T-cell (primary cell): ENCODE data around the gene GIT2. TPM values are rescaled to one million over a fixed set of nuclear protein-coding genes. Genes with fewer than 3 reads are reported as not detected.
A peak's percentile ranks its signal among the peaks of the same experiment; 100 is the strongest.

Experiments used
- ATAC-seq, 4 experiments: fragments of 200-7000 bp in 3 of 4; fragments of 150-1000 bp in 1 of 4; cut with Tn5 transposase; replicated peaks in 1 of 4; 1 replicate in 3 of 4; 2 replicates in 1 of 4; pipeline ENCODE4 v1.10.0; 2021; ENCODE audit warnings: moderate library complexity in 3 of 4, mild to moderate bottlenecking in 2 of 4, moderate number of reproducible peaks in 1 of 4
- CTCF ChIA-PET, 2 donors: fragments of 300-600 bp; sonication (Branson Sonifier 250); formaldehyde crosslinking; loops; one replicate each; lab custom pipeline; 2022; ENCODE audit warnings: antibody characterized with exemption in 2 of 2; lab: Charles Lee
- POLR2A ChIA-PET, 2 donors: fragments of 300-600 bp; sonication (Branson Sonifier 250); formaldehyde crosslinking; loops; one replicate each; lab custom pipeline; 2022; ENCODE audit warnings: antibody characterized with exemption in 2 of 2; lab: Charles Lee
- DNase-seq, 35 experiments: peaks; one replicate each; pipeline versions ENCODE4 v3.0.0 to v3.0.0-alpha.2; 2013 to 2023
- H3K27ac ChIP-seq: one replicate; pipeline ENCODE4 v1.5.1; 2013; ENCODE audit warnings: low read length
- H3K27me3 ChIP-seq, 2 experiments: replicated peaks in 1 of 2; 1 replicate in 1 of 2; 2 replicates in 1 of 2; pipeline versions ENCODE4 v1.6.1 to v1.7.0; 2013; ENCODE audit warnings: low read length in 1 of 2, mixed read lengths in 1 of 2; ENCODE audit not compliant: control insufficient read depth in 2 of 2, insufficient read depth in 2 of 2; ENCODE audit errors: extremely low read depth in 1 of 2
- H3K36me3 ChIP-seq, 2 donors: 1 replicate in 1 of 2; 2 replicates in 1 of 2; pipeline versions ENCODE4 v1.6.1 to v1.7.0; 2013; ENCODE audit warnings: low read length in 1 of 2; ENCODE audit not compliant: control insufficient read depth in 2 of 2, insufficient read depth in 1 of 2; ENCODE audit errors: extremely low read depth in 1 of 2
- H3K4me1 ChIP-seq, 2 experiments: 1 replicate in 1 of 2; 2 replicates in 1 of 2; pipeline versions ENCODE4 v1.6.1 to v1.7.0; 2013; ENCODE audit warnings: low read length in 2 of 2, mixed read lengths in 1 of 2; ENCODE audit not compliant: insufficient read depth in 2 of 2, control insufficient read depth in 1 of 2; ENCODE audit errors: extremely low read depth in 1 of 2
- H3K4me3 ChIP-seq, 2 donors: 1 replicate in 1 of 2; 2 replicates in 1 of 2; pipeline versions ENCODE4 v1.5.1 to v1.7.0; 2013; ENCODE audit warnings: mild to moderate bottlenecking in 2 of 2, low read length in 1 of 2, moderate library complexity in 1 of 2; ENCODE audit not compliant: control insufficient read depth in 1 of 2; ENCODE audit errors: extremely low read depth in 1 of 2
- H3K9me3 ChIP-seq: 2 replicates; pipeline ENCODE4 v1.7.0; 2013
- H3K27ac Mint-ChIP-seq, 2 donors: one replicate each; pipeline ENCODE4 v1.8.0; 2020 to 2021; ENCODE audit warnings: mild to moderate bottlenecking in 2 of 2, mixed read lengths in 2 of 2
- H3K27me3 Mint-ChIP-seq, 2 donors: one replicate each; pipeline ENCODE4 v1.8.0; 2021 to 2022; ENCODE audit warnings: mixed read lengths in 2 of 2
- H3K36me3 Mint-ChIP-seq: one replicate; pipeline ENCODE4 v1.8.0; 2021; ENCODE audit warnings: mixed read lengths
- H3K4me1 Mint-ChIP-seq, 3 donors: one replicate each; pipeline ENCODE4 v1.8.0; 2020 to 2022; ENCODE audit warnings: mixed read lengths in 3 of 3, mild to moderate bottlenecking in 1 of 3
- H3K4me3 Mint-ChIP-seq, 3 donors: one replicate each; pipeline ENCODE4 v1.8.0; 2020 to 2022; ENCODE audit warnings: mild to moderate bottlenecking in 3 of 3, mixed read lengths in 3 of 3, moderate library complexity in 3 of 3
- H3K9me3 Mint-ChIP-seq, 3 donors: one replicate each; pipeline ENCODE4 v1.8.0; 2020 to 2022; ENCODE audit warnings: mixed read lengths in 3 of 3
- WGBS: methylation state at CpG from one replicate; pipeline ENCODE4 v1.1.5; 2013; ENCODE audit warnings: missing lambda C conversion rate; ENCODE audit not compliant: insufficient coverage; 5-methylcytosine and 5-hydroxymethylcytosine counted together
- total RNA-seq, 35 experiments: library from RNA in 6 of 35; stranded (reverse) in 6 of 35; fragments of 120-200 nt in 1 of 35; gene quantifications; one replicate each; pipeline versions ENCODE4 v1.2.1 to v1.2.4 and lab custom pipeline; 2013 to 2026

Gene GIT2
- total RNA-seq, 5 donors from 2014 or later (not counting 1 experiment from before 2014, with no cell fraction given) = 96.7 to 132 (median 108) TPM

DNA sequence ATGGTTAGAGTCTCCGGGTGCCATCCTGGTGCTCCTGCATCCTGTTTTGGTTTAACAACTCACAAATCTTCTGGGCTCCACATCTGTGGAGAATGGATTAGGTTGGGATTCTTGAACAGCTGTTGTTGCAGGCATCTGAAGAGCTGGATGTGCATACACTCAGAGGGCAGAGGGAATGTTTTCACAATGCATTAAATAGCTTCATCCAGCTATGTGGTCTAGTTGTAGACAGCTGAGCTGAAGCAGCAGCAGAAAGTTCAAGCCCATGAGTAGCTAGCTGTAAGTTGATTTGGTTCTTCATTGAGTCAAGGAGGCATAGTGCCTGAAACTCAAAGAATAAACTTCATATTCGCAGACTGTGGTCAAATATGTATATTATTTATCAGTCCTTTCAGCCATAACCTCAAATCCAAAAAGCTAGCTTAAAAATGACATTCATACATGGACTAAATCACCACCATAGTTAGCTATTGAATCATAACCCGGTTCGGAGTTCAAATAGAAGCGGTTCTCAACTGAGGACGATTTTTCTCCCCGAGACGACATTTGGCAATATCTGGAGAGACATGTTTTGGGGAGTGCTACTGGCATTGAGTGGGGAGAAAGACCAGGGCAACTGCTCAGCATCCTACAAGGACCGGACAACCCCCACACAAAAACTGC lies 2.2 kb upstream of the GIT2 start:
- Histone ChIP-seq H3K27me3 (no peaks in the 10 kb centered on the region), H3K4me1 (peaks cover 23 to 51% of the 10 kb centered on the region in 2 experiments), H3K4me3 (peak overlapping the region; percentile 76 to 88), H3K9me3 (no peaks in the 10 kb centered on the region), H3K36me3 (peaks cover 0 to 2% of the 10 kb centered on the region in 2 donors), H3K27ac (peak overlapping the region; percentile 85)
- Mint-ChIP-seq H3K36me3 (no peaks in the 10 kb centered on the region), H3K4me1 (peaks cover 67 to 77% (median 70%) of the 10 kb centered on the region in 3 donors), H3K27ac (peak overlapping the region; percentile 99 to 100), H3K9me3 (no peaks in the 10 kb centered on the region), H3K4me3 (peak overlapping the region; percentile 91 to 99 (median 98)), H3K27me3 (no peaks in the 10 kb centered on the region)
- ATAC-seq = no peak
- ChIA-PET CTCF (no interaction called here), POLR2A (interaction anchor here (0.5 to 0.9 kb wide), 3 partner anchors 26 to 421 kb away, joined by 4 to 5 read pairs (median 4); no protein-coding TSS in a partner anchor)
- peak in 2 of 35 experiments; percentile 6 to 16 for DNase-seq
- WGBS = 86% methylated on average over 1 of the region's 9 CpGs

- no peaks in the 10 kb centered on the region for H3K9me3 ChIP-seq
- H3K27ac ChIP-seq = no peak overlapping the region
- WGBS = 80% methylated on average over 1 of the region's 4 CpGs
- CTCF ChIA-PET = interaction anchor here in 1 of 2 donors (1.3 kb wide), 1 partner anchor 604 kb away, joined by 4 read pairs; no protein-coding TSS in a partner anchor
- H3K36me3 ChIP-seq = peaks cover 0 to 6% of the 10 kb centered on the region in 2 donors
- POLR2A ChIA-PET = interaction anchor here in 1 of 2 donors (0.5 kb wide), 1 partner anchor 129 kb away, joined by 3 read pairs; no protein-coding TSS in a partner anchor
- ATAC-seq = no peak
- no peak overlapping the region for H3K4me3 ChIP-seq
- no peaks in the 10 kb centered on the region for H3K27me3 ChIP-seq
- H3K27me3 Mint-ChIP-seq = no peaks in the 10 kb centered on the region
- peaks cover 64 to 77% (median 68%) of the 10 kb centered on the region in 3 donors for H3K4me1 Mint-ChIP-seq
- peak overlapping the region; percentile 61 to 100 for H3K27ac Mint-ChIP-seq
- H3K4me1 ChIP-seq = peaks cover 26 to 48% of the 10 kb centered on the region in 2 experiments
- H3K36me3 Mint-ChIP-seq = no peaks in the 10 kb centered on the region
- no peak for DNase-seq
- H3K4me3 Mint-ChIP-seq = peak overlapping the region; percentile 91 to 99 (median 98)
- no peaks in the 10 kb centered on the region for H3K9me3 Mint-ChIP-seq
These were observed 1.2 kb upstream of the GIT2 start for GRCh38 chr12:109997393-109997792.

DNA sequence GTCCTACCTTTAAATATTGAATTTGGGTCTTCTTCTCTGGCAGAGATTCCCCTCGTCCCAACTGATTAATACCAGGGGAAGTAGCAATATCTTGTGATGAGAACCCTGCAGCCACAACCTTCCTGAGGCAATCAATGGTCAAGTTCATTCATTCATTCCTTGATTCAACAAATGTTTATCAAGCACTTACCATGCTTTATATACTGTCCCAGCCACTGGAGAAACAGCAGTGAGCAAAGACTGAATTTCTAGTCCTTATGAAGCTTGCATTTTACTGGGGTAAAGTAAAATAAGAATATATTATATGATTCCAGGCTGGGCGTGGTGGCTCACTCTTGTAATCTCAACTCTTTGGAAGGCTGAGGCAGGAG lies 300 bp upstream of the GIT2 start:
- ATAC-seq (no peak), DNase-seq (no peak)
- peaks cover 63 to 73% (median 68%) of the 10 kb centered on the region in 3 donors for H3K4me1 Mint-ChIP-seq
- no peaks in the 10 kb centered on the region for H3K9me3 ChIP-seq
- H3K4me3 ChIP-seq = peak overlapping the region; percentile 70 to 87
- H3K9me3 Mint-ChIP-seq = no peaks in the 10 kb centered on the region
- no peaks in the 10 kb centered on the region for H3K27me3 ChIP-seq
- POLR2A ChIA-PET = no interaction called here
- no CpG with 5 or more reads among the region's 2 CpGs for WGBS
- H3K4me1 ChIP-seq = peaks cover 26 to 47% of the 10 kb centered on the region in 2 experiments
- H3K36me3 Mint-ChIP-seq = peaks cover 3% of the 10 kb centered on the region
- H3K4me3 Mint-ChIP-seq = peak overlapping the region; percentile 96 to 98 (median 97)
- peak overlapping the region; percentile 85 to 89 for H3K27ac Mint-ChIP-seq
- H3K27me3 Mint-ChIP-seq = no peaks in the 10 kb centered on the region
- H3K36me3 ChIP-seq = peaks cover 0 to 8% of the 10 kb centered on the region in 2 donors
- CTCF ChIA-PET = interaction anchor here in 1 of 2 donors (0.6 to 1.3 kb wide), 2 partner anchors 605 to 1115 kb away, joined by 4 read pairs; no protein-coding TSS in a partner anchor
- peak overlapping the region; percentile 60 for H3K27ac ChIP-seq

- Histone ChIP-seq H3K27ac (peak overlapping the region; percentile 65), H3K4me3 (peak overlapping the region; percentile 70 to 87), H3K36me3 (peaks cover 0 to 17% of the 10 kb centered on the region in 2 donors), H3K9me3 (no peaks in the 10 kb centered on the region), H3K4me1 (peaks cover 26 to 38% of the 10 kb centered on the region in 2 experiments), H3K27me3 (no peaks in the 10 kb centered on the region)
- CTCF ChIA-PET = no interaction called here
- WGBS = 0% methylated on average over 3 of the region's 6 CpGs
- no peak for ATAC-seq
- Mint-ChIP-seq H3K9me3 (no peaks in the 10 kb centered on the region), H3K27ac (peak overlapping the region; percentile 92 to 97), H3K27me3 (no peaks in the 10 kb centered on the region), H3K4me1 (peaks cover 58 to 71% (median 67%) of the 10 kb centered on the region in 3 donors), H3K36me3 (peaks cover 11% of the 10 kb centered on the region), H3K4me3 (peak overlapping the region; percentile 96 to 98 (median 97))
- DNase-seq = no peak
- POLR2A ChIA-PET = no interaction called here
These were observed 845 bp downstream of the GIT2 start for GRCh38 chr12:109995361-109995685.

DNA sequence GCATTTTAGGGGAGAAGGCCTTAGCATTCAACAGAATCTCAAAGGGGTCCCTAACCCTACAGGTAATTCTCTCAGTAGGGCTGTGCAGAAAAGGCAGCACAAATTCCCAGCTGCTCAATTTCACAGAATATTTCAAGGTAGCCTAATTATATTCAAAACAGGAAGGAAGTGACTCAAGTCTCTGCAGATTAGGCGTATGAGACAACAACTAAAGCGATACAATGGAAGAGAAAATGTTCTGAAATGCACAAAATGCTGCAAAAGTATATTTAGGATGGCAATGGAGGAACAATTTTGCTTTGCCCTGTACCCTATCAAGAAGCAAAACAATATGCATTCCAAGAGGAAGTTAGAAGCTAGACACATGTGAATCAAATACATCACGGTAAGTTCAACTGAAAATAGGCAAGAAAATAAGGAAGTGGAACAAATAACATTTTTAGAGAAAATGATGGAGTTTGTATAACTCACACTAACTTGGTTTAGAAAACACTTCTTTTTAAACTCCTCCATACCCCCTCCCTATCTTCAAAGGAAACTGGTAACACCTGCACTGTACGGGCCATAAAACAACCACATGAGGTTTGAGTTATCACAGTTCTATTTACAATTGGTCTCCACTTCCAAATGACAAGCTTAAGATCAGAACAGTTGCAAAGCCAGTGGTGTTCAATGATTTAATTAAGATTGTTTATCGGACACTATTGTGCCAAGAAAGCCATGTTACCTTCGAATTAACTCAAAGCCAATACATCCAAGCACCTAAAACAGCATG lies 1.6 kb downstream of the GIT2 start:
- ATAC-seq (no peak), DNase-seq (peak in 1 of 35 experiments; percentile 45)
- Histone ChIP-seq H3K9me3 (no peaks in the 10 kb centered on the region), H3K36me3 (peaks cover 0 to 24% of the 10 kb centered on the region in 2 donors), H3K27me3 (no peaks in the 10 kb centered on the region), H3K4me3 (peak overlapping the region; percentile 70 to 87), H3K4me1 (peaks cover 23 to 32% of the 10 kb centered on the region in 2 experiments), H3K27ac (peak overlapping the region; percentile 65)
- ChIA-PET CTCF (interaction anchor here (0.6 to 1.1 kb wide), 4 partner anchors 19 to 189 kb away, joined by 3 to 8 read pairs (median 4); no protein-coding TSS in a partner anchor), POLR2A (interaction anchor here (0.6 to 0.7 kb wide), 5 partner anchors 20 to 89 kb away, joined by 3 to 8 read pairs (median 5); no protein-coding TSS in a partner anchor)
- no peaks in the 10 kb centered on the region for H3K9me3 Mint-ChIP-seq
- H3K27ac Mint-ChIP-seq = peak overlapping the region; percentile 92 to 97
- peak overlapping the region; percentile 96 to 98 (median 97) for H3K4me3 Mint-ChIP-seq
- no peaks in the 10 kb centered on the region for H3K27me3 Mint-ChIP-seq
- 0% methylated on average over 2 of the region's 6 CpGs for WGBS
- H3K36me3 Mint-ChIP-seq = peaks cover 16% of the 10 kb centered on the region
- H3K4me1 Mint-ChIP-seq = peaks cover 57 to 69% (median 69%) of the 10 kb centered on the region in 3 donors

DNA sequence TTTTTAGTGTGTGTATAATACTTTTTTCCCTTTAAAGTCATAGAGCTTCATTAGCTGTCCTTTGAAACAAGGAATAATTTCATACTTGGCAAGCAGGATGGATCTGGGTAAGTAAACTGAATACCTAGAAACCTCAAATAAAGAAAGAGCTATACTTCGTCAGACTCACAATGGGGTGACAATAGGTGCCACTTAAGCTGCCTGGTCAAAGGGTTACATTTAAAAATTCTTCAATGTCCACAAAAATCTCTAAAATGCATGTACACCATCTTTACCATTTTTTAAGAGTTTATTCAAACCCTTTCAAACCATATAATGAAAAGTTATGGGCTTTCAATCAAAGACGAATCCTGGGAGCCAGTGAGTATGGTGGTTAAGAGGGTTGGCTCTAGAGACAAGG lies 3.1 kb downstream of the GIT2 start:
- Mint-ChIP-seq H3K9me3 (no peaks in the 10 kb centered on the region), H3K4me3 (peak overlapping the region; percentile 61 to 97 (median 96)), H3K4me1 (peaks cover 57 to 66% (median 65%) of the 10 kb centered on the region in 3 donors), H3K27ac (peak overlapping the region; percentile 55 to 70), H3K27me3 (no peaks in the 10 kb centered on the region), H3K36me3 (peaks cover 22% of the 10 kb centered on the region)
- Histone ChIP-seq H3K4me3 (no peak overlapping the region), H3K27ac (no peak overlapping the region), H3K4me1 (peaks cover 18 to 25% of the 10 kb centered on the region in 2 experiments), H3K9me3 (no peaks in the 10 kb centered on the region), H3K27me3 (no peaks in the 10 kb centered on the region), H3K36me3 (peaks cover 0 to 38% of the 10 kb centered on the region in 2 donors)
- no CpG with 5 or more reads among the region's 2 CpGs for WGBS
- POLR2A ChIA-PET = no interaction called here
- CTCF ChIA-PET = interaction anchor here (0.5 to 0.7 kb wide), 4 partner anchors 193 to 1320 kb away, joined by 3 to 4 read pairs (median 3); no protein-coding TSS in a partner anchor
- DNase-seq = no peak
- no peak for ATAC-seq
